Panc1 (cell line): Measurements from ENCODE around the gene TMED8. TPM values are rescaled to one million over a fixed set of nuclear protein-coding genes. Genes with fewer than 3 reads are reported as not detected.

Experiments used
- ATAC-seq: fragments of 200-7000 bp; cut with Tn5 transposase; 2 replicates; pipeline ENCODE4 v1.9.1; 2020; ENCODE audit warnings: mild to moderate bottlenecking, moderate library complexity
- BruUV-seq: library from RNA; stranded (reverse); fragments of 400-500 nt; replicated peaks from 2 replicates; lab custom pipeline; 2021; lab: Mats Ljungman, UMichigan
- CTCF ChIA-PET: fragments of 300-600 bp; sonication (Branson Sonifier 250); formaldehyde crosslinking; loops from one replicate; lab custom pipeline; 2022; ENCODE audit warnings: antibody characterized with exemption; lab: Charles Lee
- POLR2A ChIA-PET: fragments of 300-600 bp; sonication (Branson Sonifier 250); formaldehyde crosslinking; loops from one replicate; lab custom pipeline; 2022; ENCODE audit warnings: antibody characterized with exemption; lab: Charles Lee
- DNase-seq: peaks from one replicate; pipeline ENCODE4 v3.0.0-alpha.2; 2010; ENCODE audit warnings: low read depth, low spot score
- H3K27ac ChIP-seq: 2 replicates; pipeline ENCODE4 v1.5.1; 2011; ENCODE audit warnings: mild to moderate bottlenecking, low read length, inconsistent platforms
- H3K27me3 ChIP-seq: fragments of 200-500 bp; sonication (Bioruptor generic); 2 replicates; pipeline ENCODE4 v1.6.0; 2014; ENCODE audit warnings: low read length, inconsistent platforms; ENCODE audit not compliant: control insufficient read depth, insufficient read depth
- H3K36me3 ChIP-seq: fragments of 200-500 bp; sonication (Bioruptor generic); 2 replicates; pipeline ENCODE4 v1.5.1; 2014; ENCODE audit warnings: inconsistent platforms, mild to moderate bottlenecking, low read length, moderate library complexity; ENCODE audit not compliant: control insufficient read depth, insufficient read depth
- H3K4me1 ChIP-seq: 2 replicates; pipeline ENCODE4 v1.5.1; 2011; ENCODE audit warnings: inconsistent platforms, mild to moderate bottlenecking, low read length, moderate library complexity; ENCODE audit not compliant: control insufficient read depth, insufficient read depth
- H3K4me3 ChIP-seq, 2 experiments: 2 replicates each; pipeline ENCODE4 v1.5.1; 2011 to 2012; ENCODE audit warnings: low read depth in 2 of 2, low read length in 2 of 2, mild to moderate bottlenecking in 2 of 2, inconsistent platforms in 1 of 2, moderate library complexity in 1 of 2
- H3K9me3 ChIP-seq: fragments of 200-500 bp; sonication (Bioruptor generic); 2 replicates; pipeline ENCODE4 v1.5.1; 2014; ENCODE audit warnings: low read depth, mild to moderate bottlenecking, inconsistent platforms, low read length, moderate library complexity; ENCODE audit not compliant: control insufficient read depth, insufficient read depth
- POLR2AphosphoS5 ChIP-seq: IDR thresholded peaks from 2 replicates; pipeline ENCODE4 v1.6.1; 2012; ENCODE audit warnings: mild to moderate bottlenecking, low read depth, low read length, moderate library complexity
- REST ChIP-seq, 2 experiments: IDR thresholded peaks; 2 replicates each; pipeline ENCODE4 v1.6.1; 2011 to 2012; ENCODE audit warnings: low read depth in 2 of 2, control low read depth in 1 of 2, low read length in 1 of 2, mild to moderate bottlenecking in 1 of 2, moderate library complexity in 1 of 2; ENCODE audit not compliant: insufficient read depth in 1 of 2
- SIN3A ChIP-seq: IDR thresholded peaks from 2 replicates; pipeline ENCODE4 v1.6.1; 2012; ENCODE audit warnings: low read depth, mild to moderate bottlenecking, low read length, moderate library complexity, borderline replicate concordance; ENCODE audit not compliant: insufficient read depth
- TCF7L2 ChIP-seq: IDR thresholded peaks from 2 replicates; pipeline ENCODE4 v1.6.1; 2011; ENCODE audit warnings: mild to moderate bottlenecking, low read depth, low read length, inconsistent platforms
- in situ Hi-C: cut with HindIII; loops from 2 replicates; pipeline ENCODE4 v1.10.0; 2016; ENCODE audit warnings: low sequenced_read_pairs, low pct_unique_long_range_greater_than_20kb
- intact Hi-C: fragments of 100-400 bp; cut with micrococcal nuclease; formaldehyde crosslinking; loops from one replicate; pipeline ENCODE4 v1.10.0; 2022; ENCODE audit not compliant: unreplicated experiment
- total RNA-seq: library from RNA; stranded (reverse); gene quantifications from one replicate; pipeline ENCODE4 v1.2.1, GENCODE V29; 2021; ENCODE audit not compliant: unreplicated experiment
- TF ChIP-seq, protein P1 (sequence below): fragments of 450-650 bp; IDR thresholded peaks from 2 replicates; pipeline ENCODE4 v1.5.1; 2017; ENCODE audit warnings: mild to moderate bottlenecking

The TMED8 gene
- total RNA-seq, 1 experiment from 2014 or later, result 8.5 TPM

- no peak overlapping the region for H3K27ac ChIP-seq
- ChIA-PET POLR2A (no interaction called here), CTCF (no interaction called here)
- no peaks in the 10 kb centered on the region for H3K27me3 ChIP-seq
- no peak overlapping the region for H3K4me3 ChIP-seq
- DNase-seq, result no peak
- intact Hi-C loops, result no loop called here
- no peaks in the 10 kb centered on the region for H3K9me3 ChIP-seq
- no TSS peak for BruUV-seq
- no peaks in the 10 kb centered on the region for H3K36me3 ChIP-seq
- no peaks in the 10 kb centered on the region for H3K4me1 ChIP-seq
- in situ Hi-C loops, result no loop called here
- TF ChIP-seq, protein P1, sequence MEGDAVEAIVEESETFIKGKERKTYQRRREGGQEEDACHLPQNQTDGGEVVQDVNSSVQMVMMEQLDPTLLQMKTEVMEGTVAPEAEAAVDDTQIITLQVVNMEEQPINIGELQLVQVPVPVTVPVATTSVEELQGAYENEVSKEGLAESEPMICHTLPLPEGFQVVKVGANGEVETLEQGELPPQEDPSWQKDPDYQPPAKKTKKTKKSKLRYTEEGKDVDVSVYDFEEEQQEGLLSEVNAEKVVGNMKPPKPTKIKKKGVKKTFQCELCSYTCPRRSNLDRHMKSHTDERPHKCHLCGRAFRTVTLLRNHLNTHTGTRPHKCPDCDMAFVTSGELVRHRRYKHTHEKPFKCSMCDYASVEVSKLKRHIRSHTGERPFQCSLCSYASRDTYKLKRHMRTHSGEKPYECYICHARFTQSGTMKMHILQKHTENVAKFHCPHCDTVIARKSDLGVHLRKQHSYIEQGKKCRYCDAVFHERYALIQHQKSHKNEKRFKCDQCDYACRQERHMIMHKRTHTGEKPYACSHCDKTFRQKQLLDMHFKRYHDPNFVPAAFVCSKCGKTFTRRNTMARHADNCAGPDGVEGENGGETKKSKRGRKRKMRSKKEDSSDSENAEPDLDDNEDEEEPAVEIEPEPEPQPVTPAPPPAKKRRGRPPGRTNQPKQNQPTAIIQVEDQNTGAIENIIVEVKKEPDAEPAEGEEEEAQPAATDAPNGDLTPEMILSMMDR, result no peak
- TF ChIP-seq TCF7L2 (no peak), SIN3A (no peak), POLR2AphosphoS5 (no peak), REST (IDR thresholded peaks at IDR 0.05; ENCODE audit: insufficient read depth in 1 of 2, low read depth in 2 of 2, low read length in 1 of 2) (no peak)
- no peak for ATAC-seq
Observed at GRCh38 chr14:77346495-77346894, 30.4 kb downstream of the TMED8 start.

- no peaks in the 10 kb centered on the region for H3K4me1 ChIP-seq
- ChIA-PET POLR2A (no interaction called here), CTCF (no interaction called here)
- no peak overlapping the region for H3K4me3 ChIP-seq
- no peak overlapping the region for H3K27ac ChIP-seq
- in situ Hi-C loops, result no loop called here
- TF ChIP-seq POLR2AphosphoS5 (no peak), SIN3A (no peak), REST (IDR thresholded peaks at IDR 0.05; ENCODE audit: insufficient read depth in 1 of 2, low read depth in 2 of 2, low read length in 1 of 2) (no peak), TCF7L2 (no peak)
- TF ChIP-seq, protein P1, result no peak
- ATAC-seq (no peak), DNase-seq (no peak)
- H3K27me3 ChIP-seq, result no peaks in the 10 kb centered on the region
- no TSS peak for BruUV-seq
- no peaks in the 10 kb centered on the region for H3K9me3 ChIP-seq
- intact Hi-C loops, result no loop called here
- no peaks in the 10 kb centered on the region for H3K36me3 ChIP-seq
Observed at GRCh38 chr14:77344377-77344996, 32.4 kb downstream of the TMED8 start.
